GM21526 (cell line): ENCODE measurements around the gene APAF1.
"Not testable (repeated sequence)": the region's sequence is repeated elsewhere in the genome, so short reads cannot be mapped to it uniquely, and the experiment has no call there.

Experiments used
- ATAC-seq: cut with Tn5 transposase; IDR thresholded peaks from one replicate; pipeline ENCODE4 v1.9.1; 2021; ENCODE audit warnings: moderate library complexity; ENCODE audit not compliant: unreplicated experiment, low FRiP score

Gene APAF1, protein sequence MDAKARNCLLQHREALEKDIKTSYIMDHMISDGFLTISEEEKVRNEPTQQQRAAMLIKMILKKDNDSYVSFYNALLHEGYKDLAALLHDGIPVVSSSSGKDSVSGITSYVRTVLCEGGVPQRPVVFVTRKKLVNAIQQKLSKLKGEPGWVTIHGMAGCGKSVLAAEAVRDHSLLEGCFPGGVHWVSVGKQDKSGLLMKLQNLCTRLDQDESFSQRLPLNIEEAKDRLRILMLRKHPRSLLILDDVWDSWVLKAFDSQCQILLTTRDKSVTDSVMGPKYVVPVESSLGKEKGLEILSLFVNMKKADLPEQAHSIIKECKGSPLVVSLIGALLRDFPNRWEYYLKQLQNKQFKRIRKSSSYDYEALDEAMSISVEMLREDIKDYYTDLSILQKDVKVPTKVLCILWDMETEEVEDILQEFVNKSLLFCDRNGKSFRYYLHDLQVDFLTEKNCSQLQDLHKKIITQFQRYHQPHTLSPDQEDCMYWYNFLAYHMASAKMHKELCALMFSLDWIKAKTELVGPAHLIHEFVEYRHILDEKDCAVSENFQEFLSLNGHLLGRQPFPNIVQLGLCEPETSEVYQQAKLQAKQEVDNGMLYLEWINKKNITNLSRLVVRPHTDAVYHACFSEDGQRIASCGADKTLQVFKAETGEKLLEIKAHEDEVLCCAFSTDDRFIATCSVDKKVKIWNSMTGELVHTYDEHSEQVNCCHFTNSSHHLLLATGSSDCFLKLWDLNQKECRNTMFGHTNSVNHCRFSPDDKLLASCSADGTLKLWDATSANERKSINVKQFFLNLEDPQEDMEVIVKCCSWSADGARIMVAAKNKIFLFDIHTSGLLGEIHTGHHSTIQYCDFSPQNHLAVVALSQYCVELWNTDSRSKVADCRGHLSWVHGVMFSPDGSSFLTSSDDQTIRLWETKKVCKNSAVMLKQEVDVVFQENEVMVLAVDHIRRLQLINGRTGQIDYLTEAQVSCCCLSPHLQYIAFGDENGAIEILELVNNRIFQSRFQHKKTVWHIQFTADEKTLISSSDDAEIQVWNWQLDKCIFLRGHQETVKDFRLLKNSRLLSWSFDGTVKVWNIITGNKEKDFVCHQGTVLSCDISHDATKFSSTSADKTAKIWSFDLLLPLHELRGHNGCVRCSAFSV (N-terminal part only)

DNA sequence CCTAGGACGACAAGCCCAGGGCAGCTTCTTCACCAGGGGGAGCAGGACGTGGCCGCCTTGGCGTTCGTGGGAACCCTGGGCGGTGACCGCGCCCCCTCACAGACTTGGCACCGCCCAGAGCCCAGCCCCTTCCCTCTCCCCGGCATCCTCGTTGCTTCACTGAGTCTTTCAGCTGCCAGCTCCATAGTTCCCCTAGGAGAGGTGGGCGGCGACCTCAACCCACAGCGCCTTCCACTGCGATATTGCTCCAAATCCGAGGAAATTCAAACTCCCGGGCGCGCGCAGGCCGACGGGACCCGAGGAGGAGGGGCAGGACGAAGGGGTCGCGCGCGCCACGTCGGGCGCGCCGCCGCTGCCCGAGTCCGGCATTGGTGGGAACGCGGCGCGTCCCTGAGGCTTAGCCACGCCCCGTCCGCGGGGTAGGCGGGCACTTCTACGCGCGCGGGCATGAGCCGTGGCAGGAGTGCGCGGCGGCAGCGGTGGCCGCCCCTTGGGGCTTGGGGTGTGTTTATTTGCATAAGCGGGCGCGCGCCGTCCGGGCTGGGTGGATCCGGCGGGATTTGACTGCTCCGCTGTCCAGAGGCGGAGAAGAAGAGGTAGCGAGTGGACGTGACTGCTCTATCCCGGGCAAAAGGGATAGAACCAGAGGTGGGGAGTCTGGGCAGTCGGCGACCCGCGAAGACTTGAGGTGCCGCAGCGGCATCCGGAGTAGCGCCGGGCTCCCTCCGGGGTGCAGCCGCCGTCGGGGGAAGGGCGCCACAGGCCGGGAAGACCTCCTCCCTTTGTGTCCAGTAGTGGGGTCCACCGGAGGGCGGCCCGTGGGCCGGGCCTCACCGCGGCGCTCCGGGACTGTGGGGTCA lies at the start of gene APAF1, which contains the start of gene IKBIP:
Gene APAF1, plus strand, starts transcription at position 579 of the 860 bp plus-strand sequence. CDS start 3,070 bp downstream, outside the sequence.
Gene IKBIP, minus strand, starts transcription at position 77 of the 860 bp plus-strand sequence. CDS start 87 bp downstream, outside the sequence.
- ATAC-seq = peak; percentile 87

- not testable (repeated sequence) for ATAC-seq
Measured at GRCh38 chr12:98597313-98597712, 47.8 kb upstream of the APAF1 start.

GRCh38 chr12:98601924-98602323 lies 43.2 kb upstream of the APAF1 start:
- no peak for ATAC-seq

DNA sequence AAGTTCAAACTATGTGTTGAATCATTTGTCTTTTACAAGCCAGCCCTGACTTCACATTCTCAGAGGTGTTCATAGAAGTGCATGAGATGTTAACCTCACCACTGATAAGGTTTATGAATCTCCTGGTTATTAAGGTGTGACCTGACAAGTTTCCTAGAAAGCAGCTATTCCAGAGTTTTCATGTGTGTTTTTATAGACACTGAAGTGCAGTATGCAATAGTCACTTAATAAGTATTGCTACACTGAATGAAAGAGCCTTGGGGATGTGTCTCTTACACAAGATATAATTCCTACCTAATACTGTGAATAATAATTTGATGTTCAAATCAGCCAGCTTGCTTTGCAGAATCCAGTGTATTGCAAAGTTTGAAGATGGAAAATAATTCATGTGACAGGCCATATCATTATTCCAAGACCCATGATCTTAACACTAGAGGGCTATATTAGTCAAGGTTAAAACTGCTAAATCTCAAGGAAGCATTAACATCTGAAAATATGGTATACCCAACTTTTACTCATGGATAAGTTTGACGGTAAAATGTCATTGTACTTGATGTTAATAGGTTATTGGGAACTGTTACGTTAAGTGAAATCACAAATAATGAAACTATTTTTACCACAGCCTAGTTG lies 38.6 kb upstream of the APAF1 start:
- no peak for ATAC-seq

DNA sequence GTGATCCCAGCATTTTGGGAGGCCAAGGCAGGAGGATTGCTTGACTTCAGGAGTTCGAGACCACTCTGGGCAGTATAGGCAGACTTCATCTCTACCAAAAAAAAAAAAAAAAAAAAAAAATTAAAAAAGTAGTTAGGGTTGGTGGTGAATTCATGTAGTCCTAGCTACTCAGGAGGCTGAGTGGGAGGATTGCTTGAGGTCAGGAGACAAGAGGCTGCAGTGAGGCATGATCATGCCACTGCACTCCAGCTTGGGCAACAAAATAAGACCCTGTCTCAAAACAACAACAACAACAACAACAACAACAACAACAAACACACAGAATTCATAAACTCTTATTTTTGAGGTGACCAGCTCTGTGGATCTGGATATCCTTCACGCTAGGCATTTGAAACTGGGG lies 34.5 kb upstream of the APAF1 start:
- ATAC-seq = no peak

GRCh38 chr12:98612696-98613334 lies 32.3 kb upstream of the APAF1 start:
- ATAC-seq = peak; percentile 91

DNA sequence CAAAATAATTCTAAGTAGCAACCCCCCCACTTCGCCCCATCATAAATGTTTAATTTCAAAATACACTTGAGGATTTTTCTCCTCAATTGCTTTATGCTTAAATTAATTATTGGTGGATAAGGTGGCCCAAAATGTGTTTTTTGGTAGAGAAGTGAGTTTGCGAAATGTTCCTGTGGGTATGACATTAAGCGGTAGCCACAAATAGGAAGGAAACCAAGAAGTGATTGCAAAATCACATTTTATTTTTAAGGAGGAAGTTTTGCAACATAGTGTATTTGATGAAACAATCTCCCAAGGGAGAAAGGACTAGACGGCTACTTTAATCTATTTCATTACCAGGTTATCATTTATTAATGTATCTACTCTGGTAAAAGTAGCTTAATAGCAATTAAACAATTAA lies 26.1 kb upstream of the APAF1 start:
- no peak for ATAC-seq

DNA sequence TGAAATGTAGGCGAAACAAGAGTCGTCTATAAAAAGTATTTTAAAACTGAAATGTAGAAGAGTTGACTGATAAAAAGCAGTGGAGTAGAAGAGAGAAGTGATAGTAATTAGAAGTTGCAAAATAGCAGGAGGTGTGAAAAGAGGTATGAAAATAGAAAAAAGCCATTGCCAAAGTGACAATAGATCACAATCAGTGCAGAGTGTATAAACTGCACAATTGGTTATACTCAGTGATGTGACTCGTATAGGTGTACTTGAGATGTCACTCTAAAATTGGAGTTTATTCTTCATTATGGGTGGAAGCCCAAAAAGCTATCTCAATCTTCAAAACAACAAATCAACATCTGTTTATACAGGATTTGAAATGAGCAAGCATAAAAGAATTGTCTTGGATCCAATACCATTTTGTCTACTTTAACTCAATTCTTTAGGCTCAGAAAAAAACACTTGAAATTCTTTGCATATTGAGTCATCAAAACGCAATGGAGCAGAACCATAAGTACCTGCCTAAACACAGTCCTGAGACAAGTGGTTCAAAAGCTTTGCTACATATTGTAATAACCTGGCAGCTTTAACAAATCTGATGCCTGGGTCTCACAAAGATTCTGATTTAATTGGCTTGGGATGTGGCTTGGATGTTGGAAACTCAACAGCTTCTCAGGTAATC lies 9.3 kb upstream of the APAF1 start:
- ATAC-seq = peak; percentile 83

GRCh38 chr12:98637068-98637467 lies 8.0 kb upstream of the APAF1 start:
- ATAC-seq = no peak

DNA sequence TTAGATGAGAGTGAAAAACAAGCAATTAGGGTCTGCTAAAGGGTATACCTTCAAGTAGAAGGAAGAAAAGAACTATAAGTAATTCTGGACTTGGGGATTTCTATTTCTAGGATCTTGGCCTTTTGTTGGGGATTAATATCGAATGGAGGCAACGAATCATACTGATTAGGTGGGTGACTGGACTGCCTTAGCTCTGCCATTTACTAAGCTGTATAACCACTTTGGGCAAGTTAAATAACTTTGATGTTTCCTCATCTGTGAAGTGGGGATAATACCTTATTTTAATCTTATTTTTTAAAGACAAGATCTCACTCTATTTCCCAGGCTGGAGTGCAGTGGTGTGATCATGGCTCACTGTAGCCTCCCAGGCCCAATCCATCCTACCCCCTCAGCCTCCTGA lies 7.1 kb upstream of the APAF1 start:
- no peak for ATAC-seq

GRCh38 chr12:98639491-98639890 lies 5.6 kb upstream of the APAF1 start:
- ATAC-seq = no peak

DNA sequence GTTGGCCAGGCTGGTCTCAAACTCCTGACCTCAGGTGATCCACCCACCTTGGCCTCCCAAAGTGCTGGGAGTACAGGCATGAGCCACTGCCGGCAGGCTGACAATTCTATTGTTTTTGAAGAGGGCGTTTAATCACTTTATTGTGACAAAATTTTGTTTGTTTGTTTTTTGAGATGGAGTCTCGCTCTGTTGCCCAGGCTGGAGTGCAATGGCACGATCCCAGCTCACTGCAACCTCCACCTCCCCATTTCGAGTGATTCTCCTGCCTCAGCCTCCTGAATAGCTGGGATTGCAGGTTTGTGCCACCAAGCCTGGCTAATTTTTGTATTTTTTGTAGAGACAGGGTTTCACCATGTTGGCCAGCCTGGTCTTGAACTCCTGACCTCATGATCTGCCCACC lies 2.3 kb upstream of the APAF1 start:
- not testable (repeated sequence) for ATAC-seq

DNA sequence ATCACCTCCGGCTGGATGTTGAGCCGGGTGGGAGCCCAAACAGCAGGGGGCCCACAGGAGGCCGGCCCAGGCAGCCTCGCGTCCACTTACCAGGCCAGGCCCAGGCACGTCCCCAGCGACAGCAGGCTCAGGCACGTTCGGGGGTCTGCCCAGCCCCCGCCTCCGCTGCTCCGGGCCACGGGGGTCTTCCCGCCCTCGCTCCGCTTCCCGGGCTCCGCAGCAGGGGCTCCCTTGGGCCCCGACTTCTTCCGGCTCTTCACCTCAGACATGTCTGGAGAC lies 718 bp upstream of the APAF1 start:
- ATAC-seq = peak; percentile 10

DNA sequence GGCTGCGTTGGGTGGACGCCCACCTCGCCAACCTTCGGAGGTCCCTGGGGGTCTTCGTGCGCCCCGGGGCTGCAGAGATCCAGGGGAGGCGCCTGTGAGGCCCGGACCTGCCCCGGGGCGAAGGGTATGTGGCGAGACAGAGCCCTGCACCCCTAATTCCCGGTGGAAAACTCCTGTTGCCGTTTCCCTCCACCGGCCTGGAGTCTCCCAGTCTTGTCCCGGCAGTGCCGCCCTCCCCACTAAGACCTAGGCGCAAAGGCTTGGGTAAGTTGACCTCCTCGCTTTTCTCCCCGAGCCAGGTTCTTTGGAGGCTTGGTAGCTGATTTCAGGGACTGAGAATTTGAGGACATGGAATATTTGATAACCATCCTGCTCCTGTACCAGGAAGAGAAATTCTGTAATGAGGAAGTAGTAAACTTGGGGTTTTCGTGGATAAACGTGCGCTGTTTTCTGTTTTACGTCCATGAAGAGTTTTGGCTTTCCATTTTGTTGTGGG lies 530 bp downstream of the APAF1 start:
- peak; percentile 12 for ATAC-seq

- ATAC-seq = no peak
Measured at GRCh38 chr12:98646294-98647090, 1.4 kb downstream of the APAF1 start.

DNA sequence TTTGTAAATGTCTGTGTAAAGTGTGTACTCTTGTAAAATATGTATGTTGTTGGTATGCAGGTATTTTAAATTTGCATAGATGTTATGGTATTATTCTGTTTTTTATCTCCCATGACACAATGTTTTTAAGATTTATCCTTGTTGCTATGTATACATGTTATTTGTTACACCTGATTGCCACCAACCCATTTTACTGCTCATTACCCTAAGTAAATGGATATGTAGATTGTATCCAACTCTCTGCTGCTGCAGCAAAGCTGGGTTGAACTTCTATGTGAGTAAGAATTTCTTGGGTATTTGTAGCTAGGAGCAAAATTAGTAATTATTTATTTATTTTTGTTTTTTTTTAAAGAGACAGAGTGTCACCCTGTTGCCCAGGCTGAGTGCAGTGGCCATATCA lies 6.2 kb downstream of the APAF1 start:
- no peak for ATAC-seq

DNA sequence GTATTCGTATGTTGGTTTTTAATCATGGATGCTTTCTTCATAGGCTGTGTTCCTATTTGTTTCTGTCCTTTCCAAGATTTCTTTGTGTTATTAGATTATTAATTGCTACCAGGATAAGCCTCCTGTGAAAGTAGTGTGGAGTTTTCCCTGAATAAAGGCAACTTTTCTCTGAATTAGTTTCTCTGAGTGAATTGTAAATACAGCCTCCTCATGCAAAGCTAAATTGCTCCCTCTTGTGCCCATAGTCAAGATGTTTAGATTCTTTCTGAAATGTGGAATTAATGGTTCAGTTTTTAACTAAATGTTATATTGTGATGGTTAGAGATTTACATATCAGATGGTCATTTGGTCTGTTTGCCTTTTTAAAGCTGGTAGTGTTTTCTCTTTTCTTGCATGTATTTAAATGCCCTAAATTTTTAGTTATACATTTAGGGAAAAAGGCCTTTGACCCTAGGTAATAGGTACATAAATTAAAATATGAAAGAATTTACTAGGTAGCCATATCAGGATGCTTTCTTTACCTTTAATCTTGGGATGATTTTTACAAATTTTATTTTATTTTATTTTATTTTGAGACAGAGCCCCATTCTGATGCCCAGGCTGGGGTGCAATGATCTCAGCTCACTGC lies 8.9 kb downstream of the APAF1 start:
- ATAC-seq = no peak
